GM19239 (cell line): Measurements from ENCODE around the gene TAS2R5.
A peak's percentile ranks its signal among the peaks of the same experiment; 100 is the strongest.
"Not testable (repeated sequence)": the region's sequence is repeated elsewhere in the genome, so short reads cannot be mapped to it uniquely, and the experiment has no call there.

Source experiments
- DNase-seq: peaks from one replicate; pipeline ENCODE4 v3.0.0; 2011; ENCODE audit warnings: low spot score; ENCODE audit not compliant: insufficient read length
- FAIRE-seq: peaks from 2 replicates; lab custom pipeline; 2011; peaks lifted over from hg19 to GRCh38; lab: Jason Lieb, UNC

TAS2R5 gene

GRCh38 chr7:141789917-141790316, at the start of gene TAS2R5:
TSS of gene TAS2R5 (plus strand) at chr7:141790217. CDS start at chr7:141790362, 145 bp downstream.
- FAIRE-seq (no peak), DNase-seq (no peak)

GRCh38 chr7:141742229-141742628, 47.8 kb upstream of the TAS2R5 start:
- DNase-seq = no peak
- no peak for FAIRE-seq

- no peak for FAIRE-seq
- no peak for DNase-seq
These were observed 45.9 kb upstream of the TAS2R5 start for GRCh38 chr7:141744131-141744530.

GRCh38 chr7:141748396-141748795, 41.6 kb upstream of the TAS2R5 start:
- DNase-seq (no peak), FAIRE-seq (no peak)

GRCh38 chr7:141751904-141752303, 38.1 kb upstream of the TAS2R5 start:
- DNase-seq, FAIRE-seq: not testable (repeated sequence)

GRCh38 chr7:141752634-141753033, 37.4 kb upstream of the TAS2R5 start:
- DNase-seq = no peak
- no peak for FAIRE-seq

- peak; percentile 4 for DNase-seq
- FAIRE-seq = no peak
These were observed 35.1 kb upstream of the TAS2R5 start for GRCh38 chr7:141754939-141755338.

- FAIRE-seq = no peak
- no peak for DNase-seq
These were observed 26.2 kb upstream of the TAS2R5 start, which contains the start of gene TAS2R3 for GRCh38 chr7:141763797-141764196. TSS of gene TAS2R3 (plus strand) at chr7:141764097. CDS start at chr7:141764159, 62 bp downstream.

- DNase-seq, FAIRE-seq: not testable (repeated sequence)
These were observed 19.9 kb upstream of the TAS2R5 start for GRCh38 chr7:141770083-141770583.

GRCh38 chr7:141776374-141776773, 13.6 kb upstream of the TAS2R5 start, which contains the start of gene TAS2R4:
TSS of gene TAS2R4 (plus strand) at chr7:141776674. CDS start at chr7:141778489, 1,815 bp downstream.
- FAIRE-seq (no peak), DNase-seq (no peak)

GRCh38 chr7:141785706-141786552, 4.1 kb upstream of the TAS2R5 start:
- FAIRE-seq (peak; percentile 64), DNase-seq (peak; percentile 43)

- DNase-seq = no peak
- FAIRE-seq = no peak
These were observed 1.7 kb upstream of the TAS2R5 start for GRCh38 chr7:141788296-141788695.

- DNase-seq (no peak), FAIRE-seq (no peak)
These were observed 2.5 kb downstream of the TAS2R5 start for GRCh38 chr7:141792526-141792925.

- FAIRE-seq = no peak
- no peak for DNase-seq
These were observed 30.1 kb downstream of the TAS2R5 start for GRCh38 chr7:141820067-141820466.

- FAIRE-seq, DNase-seq: not testable (repeated sequence)
These were observed 32.4 kb downstream of the TAS2R5 start for GRCh38 chr7:141822432-141822831.

GRCh38 chr7:141837683-141838082, 47.7 kb downstream of the TAS2R5 start:
- DNase-seq = no peak
- FAIRE-seq = no peak

GRCh38 chr7:141838581-141838980, 48.6 kb downstream of the TAS2R5 start:
- FAIRE-seq (no peak), DNase-seq (no peak)

- no peak for FAIRE-seq
- no peak for DNase-seq
These were observed 49.2 kb downstream of the TAS2R5 start for GRCh38 chr7:141839256-141839655.

- no peak for DNase-seq
- FAIRE-seq = no peak
These were observed 50.7 kb downstream of the TAS2R5 start for GRCh38 chr7:141840708-141841107.
